GM18519 (cell line): ENCODE data around the gene EDA.

Experiments used
- ATAC-seq: cut with Tn5 transposase; IDR thresholded peaks from one replicate; pipeline ENCODE4 v1.9.1; 2021; ENCODE audit warnings: mild to moderate bottlenecking, moderate library complexity; ENCODE audit not compliant: unreplicated experiment, low FRiP score

The EDA gene

GRCh38 chrX:70049406-70049805 is 433.5 kb downstream of the EDA start:
- no peak for ATAC-seq

DNA sequence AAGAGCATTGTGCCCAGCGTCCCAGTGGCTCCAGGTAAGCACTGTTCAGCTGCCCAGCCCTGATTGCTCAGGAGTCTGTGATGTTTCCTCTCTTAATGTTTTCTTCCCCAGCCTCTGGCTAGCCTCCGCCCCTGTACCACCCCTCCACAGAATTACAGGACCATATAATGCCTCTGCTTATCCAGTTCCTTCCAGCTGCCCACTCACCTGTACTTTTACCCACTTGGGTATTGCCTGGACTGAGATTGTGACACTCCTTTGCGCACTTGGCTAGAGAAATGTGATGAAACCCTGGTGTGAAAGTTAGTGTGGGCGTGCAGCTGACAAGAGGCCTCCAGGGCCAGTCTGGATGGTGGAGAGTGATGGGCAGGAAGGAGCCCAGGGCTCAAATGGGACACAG is 434.0 kb downstream of the EDA start, which contains the start of gene AWAT2:
TSS of gene AWAT2 (minus strand) at position 14 of the 400 bp plus-strand sequence. CDS start at position 8, 6 bp downstream.
- ATAC-seq, result no peak

DNA sequence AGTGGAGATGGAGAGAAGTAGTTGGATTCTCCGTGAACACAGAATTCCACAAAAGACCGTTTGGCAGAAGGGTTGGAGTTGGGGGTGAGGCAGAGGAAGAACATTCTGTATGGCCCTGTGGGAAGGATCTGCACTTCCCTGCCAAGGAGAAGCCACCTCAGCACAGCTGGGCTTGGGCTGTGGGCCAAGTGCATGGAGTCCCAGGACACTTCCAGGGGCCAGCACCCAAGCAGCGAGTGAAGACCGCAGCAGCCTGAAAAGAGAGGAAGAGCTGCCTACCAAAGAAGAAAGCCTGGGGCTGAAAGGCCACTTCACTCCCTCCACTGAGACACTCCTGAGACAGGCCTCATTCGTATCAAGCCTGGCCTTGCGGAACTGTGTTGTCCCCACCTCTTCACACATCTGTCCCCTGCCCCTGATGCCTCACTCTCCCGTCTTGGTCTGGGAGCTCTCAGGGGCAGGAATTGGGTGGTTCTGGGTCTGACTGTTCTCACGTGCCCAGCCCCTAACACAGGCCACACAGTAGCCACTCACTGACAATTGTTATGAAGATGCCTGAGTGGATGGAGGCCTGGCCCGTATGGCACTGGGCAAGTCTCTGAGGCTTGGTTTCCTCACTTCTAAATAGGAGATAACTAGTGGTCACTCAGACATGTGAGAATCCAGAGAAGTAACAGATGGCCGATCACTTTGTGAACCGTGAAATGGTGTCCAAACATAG is 437.1 kb downstream of the EDA start:
- ATAC-seq, result no peak

DNA sequence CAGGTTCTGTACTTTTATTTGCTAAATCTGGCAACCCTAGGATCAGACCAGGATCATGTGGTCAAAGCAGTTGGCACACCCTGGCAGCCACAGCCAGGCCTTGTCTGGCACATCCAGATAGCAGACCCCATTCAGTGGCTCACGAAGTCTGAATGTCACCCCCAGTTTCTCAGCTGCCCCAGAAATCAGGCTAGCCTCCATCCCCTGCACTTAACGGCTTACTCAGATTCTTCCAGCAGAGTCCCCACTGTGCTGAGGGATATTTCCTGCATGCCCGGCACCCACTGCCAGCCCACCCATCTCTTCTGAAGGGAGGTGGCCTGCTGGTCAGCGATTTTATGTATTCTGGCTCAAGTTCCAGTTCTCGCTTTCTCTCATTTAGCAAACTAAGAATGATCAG is 438.5 kb downstream of the EDA start:
- ATAC-seq, result no peak

GRCh38 chrX:70062076-70062475 is 446.2 kb downstream of the EDA start, which contains the start of gene OTUD6A:
Gene OTUD6A (plus strand): TSS chrX:70062457. CDS start chrX:70062525, 68 bp downstream.
- no peak for ATAC-seq

GRCh38 chrX:70062961-70063550 is 447.1 kb downstream of the EDA start:
- no peak for ATAC-seq

DNA sequence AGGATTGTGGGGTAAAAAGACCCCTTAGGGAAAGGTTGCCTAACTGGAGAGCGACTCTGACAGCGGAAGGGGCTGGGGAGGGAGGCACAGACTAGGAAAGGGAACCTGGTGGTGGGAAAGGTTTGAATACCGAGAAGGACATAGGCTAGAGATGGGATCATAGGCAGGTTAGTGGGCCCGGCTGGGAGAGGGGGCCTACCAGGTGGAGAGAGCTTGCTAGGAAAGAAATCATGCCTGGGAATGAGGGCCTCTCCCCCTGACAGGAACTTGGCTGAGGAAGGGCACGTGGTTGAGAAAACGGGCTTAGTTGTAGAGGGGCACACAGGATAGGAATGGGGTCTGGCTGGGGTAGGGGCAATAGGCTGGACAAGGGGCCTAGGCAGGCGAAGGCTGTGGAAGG is 450.7 kb downstream of the EDA start:
- ATAC-seq, result no peak

GRCh38 chrX:70079297-70079696 is 463.4 kb downstream of the EDA start:
- ATAC-seq, result no peak

- no peak for ATAC-seq
Observed at GRCh38 chrX:70079870-70080269, 464.0 kb downstream of the EDA start.

DNA sequence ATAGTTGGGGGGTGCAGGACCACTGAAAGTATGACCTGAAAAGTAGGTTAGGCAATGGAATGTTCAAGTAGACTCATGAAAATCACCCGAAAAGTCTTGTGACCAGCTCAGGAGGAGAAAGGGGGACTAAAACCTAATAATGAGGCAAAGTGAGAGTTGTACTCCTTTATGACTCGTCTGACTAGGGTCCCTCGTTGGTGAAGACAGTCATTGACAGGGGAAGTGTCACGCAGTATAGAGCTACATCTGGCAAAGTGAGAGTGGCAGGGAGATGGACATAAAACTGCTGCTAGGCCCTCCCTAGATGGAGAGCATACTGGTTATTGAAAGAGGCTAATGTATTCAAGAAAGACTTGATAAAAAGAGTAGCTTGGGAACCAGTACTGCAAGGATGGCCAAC is 466.8 kb downstream of the EDA start:
- no peak for ATAC-seq

- ATAC-seq, result no peak
Observed at GRCh38 chrX:70084592-70085240, 468.8 kb downstream of the EDA start.

DNA sequence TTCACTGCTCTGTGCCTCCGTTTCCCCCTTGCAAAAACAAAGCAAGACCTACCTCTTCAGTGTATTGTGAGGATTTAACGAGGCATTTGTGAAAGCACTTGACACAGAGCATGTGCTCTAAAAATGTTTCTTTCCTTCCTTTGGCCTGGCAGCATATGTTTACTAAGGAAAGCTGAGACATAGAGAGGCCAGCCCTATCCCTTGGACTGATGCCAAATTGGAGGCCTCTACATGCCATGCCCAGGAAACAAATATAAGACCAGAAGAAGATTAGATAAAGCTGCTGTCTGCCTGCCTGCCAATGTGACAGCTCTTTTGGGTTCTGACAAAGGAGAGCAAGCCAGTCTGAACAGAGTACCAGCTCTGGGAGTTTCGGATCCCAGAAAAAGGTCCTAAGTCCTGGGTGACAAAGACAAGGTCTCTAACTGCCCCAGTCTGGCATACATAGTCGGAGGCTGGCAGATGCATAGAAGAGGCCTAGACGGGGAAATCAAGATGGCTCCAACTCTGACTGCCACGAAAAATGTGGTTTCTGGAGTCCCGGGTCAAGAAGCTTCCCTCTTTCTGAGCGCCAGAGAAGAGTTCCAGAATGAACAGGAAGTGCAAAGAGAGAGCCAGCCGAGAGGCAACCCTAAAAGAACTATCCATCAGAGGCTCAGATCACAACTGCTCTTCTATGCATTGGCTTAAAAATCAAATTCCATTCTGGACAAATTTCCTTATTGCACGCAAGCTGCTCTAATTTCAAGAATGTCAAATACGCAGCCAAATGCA is 472.1 kb downstream of the EDA start:
- no peak for ATAC-seq

GRCh38 chrX:70088751-70089150 is 472.8 kb downstream of the EDA start:
- ATAC-seq, result no peak
